ENCODE results near the gene ZNF438. TPM values are rescaled to one million over a fixed set of nuclear protein-coding genes. Genes with fewer than 3 reads are reported as not detected.

ZNF438 gene
- total RNA-seq, 4 donors from 2014 or later: 7.7 to 11.2 (median 8.7) TPM

GRCh38 chr10:30846710-30847109 lies 185.0 kb downstream of the ZNF438 start:
- H3K4me3 ChIP-seq (ENCODE audit: low read depth, poor library complexity, severe bottlenecking): no peak overlapping the region
- TF ChIP-seq POLR2A (IDR thresholded peaks at IDR 0.05): no peak
- TF ChIP-seq CTCF (IDR thresholded peaks at IDR 0.05): no peak
- intact Hi-C loops (cut with DNase I; ENCODE audit: low total_unique reads): no loop called here
- DNase-seq (ENCODE audit: low spot score in 2 of 2): no peak
- 42 to 64% methylated on average over 2 of the region's 4 CpGs for WGBS, 2 donors

DNA sequence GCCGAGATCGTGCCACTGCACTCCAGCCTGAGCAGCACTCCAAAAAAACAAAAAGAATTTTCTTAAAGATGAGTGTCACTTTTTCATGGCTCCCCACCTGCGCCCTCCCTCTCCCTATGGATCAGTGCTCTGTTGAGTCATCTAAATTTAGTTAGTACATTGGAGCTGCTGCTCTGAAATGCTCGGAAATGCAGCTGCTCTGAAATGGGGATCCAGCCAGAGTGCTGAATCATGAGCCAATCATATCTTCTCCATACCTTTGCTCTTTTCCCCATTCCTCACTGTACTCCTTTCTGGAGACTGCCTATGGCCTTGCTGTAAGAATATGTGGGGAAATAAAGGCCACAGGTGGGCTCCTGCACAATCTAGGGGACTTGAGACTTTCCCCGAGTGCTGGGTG lies 188.8 kb downstream of the ZNF438 start:
- TF ChIP-seq POLR2A (IDR thresholded peaks at IDR 0.05) (no peak), CTCF (IDR thresholded peaks at IDR 0.05) (no peak)
- 92 to 94% methylated on average over 5 of the region's 5 CpGs for WGBS, 2 donors

DNA sequence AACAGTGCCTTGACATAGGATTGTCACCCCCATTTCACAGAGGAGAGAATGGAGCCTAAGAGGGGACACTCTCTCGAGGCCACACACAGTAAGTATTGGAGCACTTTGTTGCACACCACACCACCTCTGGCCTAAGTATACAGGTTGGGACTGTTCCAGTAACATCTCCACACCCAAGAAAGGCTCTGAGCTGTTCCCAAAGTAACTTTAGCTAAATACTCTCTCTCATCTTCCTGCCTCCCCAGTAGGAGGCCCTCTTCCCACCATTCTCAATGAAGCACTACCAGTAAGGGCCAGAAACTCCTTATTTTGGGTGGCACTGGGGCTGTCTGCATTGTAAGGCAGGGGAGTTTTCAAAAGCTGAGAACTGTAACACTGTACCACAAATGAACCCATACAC lies 189.5 kb downstream of the ZNF438 start:
- no peak for DNase-seq (ENCODE audit: low spot score in 2 of 2)
- intact Hi-C loops (cut with DNase I; ENCODE audit: low total_unique reads): no loop called here

More for the DNA sequence above, 188.8 kb downstream of the ZNF438 start:
- intact Hi-C loops (cut with DNase I; ENCODE audit: low total_unique reads): no loop called here
- H3K4me3 ChIP-seq (ENCODE audit: low read depth, poor library complexity, severe bottlenecking): no peak overlapping the region
- DNase-seq (ENCODE audit: low spot score in 2 of 2): no peak

GRCh38 chr10:30840395-30841050 lies 191.1 kb downstream of the ZNF438 start:
- intact Hi-C loops (cut with DNase I; ENCODE audit: low total_unique reads): no loop called here
- 39 to 44% methylated on average over 6 of the region's 6 CpGs for WGBS, 2 donors
- no peak for TF ChIP-seq POLR2A (IDR thresholded peaks at IDR 0.05)
- no peak for TF ChIP-seq CTCF (IDR thresholded peaks at IDR 0.05)
- no peak overlapping the region for H3K4me3 ChIP-seq (ENCODE audit: low read depth, poor library complexity, severe bottlenecking)
- no peak for DNase-seq (ENCODE audit: low spot score in 2 of 2)

More for the DNA sequence above, 189.5 kb downstream of the ZNF438 start:
- H3K4me3 ChIP-seq (ENCODE audit: low read depth, poor library complexity, severe bottlenecking): no peak overlapping the region
- WGBS, 2 donors: 88 to 94% methylated on average over 1 of the region's 1 CpG
- TF ChIP-seq POLR2A (IDR thresholded peaks at IDR 0.05): no peak
- no peak for TF ChIP-seq CTCF (IDR thresholded peaks at IDR 0.05)

DNA sequence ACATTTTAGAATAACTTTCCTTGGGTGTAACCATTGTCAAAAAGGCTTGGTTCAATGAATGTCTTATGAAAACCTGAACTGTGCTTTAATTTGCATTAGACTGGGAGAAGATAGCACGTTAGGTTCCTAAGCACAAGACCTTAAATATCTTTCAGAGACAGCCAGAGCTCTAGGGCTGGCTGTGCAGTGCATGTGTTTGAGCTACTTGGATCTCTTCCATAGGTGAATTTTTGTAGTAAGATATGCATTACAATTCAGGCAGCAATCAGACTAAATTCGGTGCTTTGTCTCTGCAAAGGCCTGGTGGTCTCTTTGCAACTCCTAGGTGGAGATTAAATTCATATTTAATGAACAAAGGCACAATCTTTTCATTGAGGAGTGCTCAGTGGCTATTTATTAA lies 192.0 kb downstream of the ZNF438 start:
- no peak for DNase-seq (ENCODE audit: low spot score in 2 of 2)
- TF ChIP-seq CTCF (IDR thresholded peaks at IDR 0.05): no peak
- no peak for TF ChIP-seq POLR2A (IDR thresholded peaks at IDR 0.05)
- no peak overlapping the region for H3K4me3 ChIP-seq (ENCODE audit: low read depth, poor library complexity, severe bottlenecking)
- intact Hi-C loops (cut with DNase I; ENCODE audit: low total_unique reads): no loop called here
- WGBS, 2 donors: 69 to 71% methylated on average over 2 of the region's 2 CpGs

GRCh38 chr10:30836406-30836805 lies 195.3 kb downstream of the ZNF438 start:
- TF ChIP-seq POLR2A (IDR thresholded peaks at IDR 0.05): no peak
- TF ChIP-seq CTCF (IDR thresholded peaks at IDR 0.05): no peak
- intact Hi-C loops (cut with DNase I; ENCODE audit: low total_unique reads): no loop called here
- no peak for DNase-seq (ENCODE audit: low spot score in 2 of 2)
- no peak overlapping the region for H3K4me3 ChIP-seq (ENCODE audit: low read depth, poor library complexity, severe bottlenecking)
- 82 to 87% methylated on average over 2 of the region's 2 CpGs for WGBS, 2 donors

Measured in lower leg skin (tissue), 4 donors.